Body of pancreas (tissue), 4 donors: ENCODE measurements around the gene USH2A.

Experiments
- CTCF ChIP-seq, 7 experiments: fragments of 450-650 bp in 4 of 7; fragments of 200-600 bp in 3 of 7; sonication (generic) in 3 of 7; IDR thresholded peaks; one replicate each; pipeline ENCODE4 v1.5.1; 2016 to 2019; ENCODE audit warnings: antibody characterized with exemption in 7 of 7
- POLR2A ChIP-seq, 3 donors: fragments of 450-650 bp; IDR thresholded peaks; one replicate each; pipeline ENCODE4 v1.6.1; 2016; ENCODE audit warnings: antibody characterized with exemption in 3 of 3, mild to moderate bottlenecking in 2 of 3

- TF ChIP-seq CTCF (IDR thresholded peaks at IDR 0.05): no peak
- no peak for TF ChIP-seq POLR2A (IDR thresholded peaks at IDR 0.05)
These were observed 763.0 kb downstream of the USH2A start for GRCh38 chr1:215660259-215660658.
